Mucosa of rectum (tissue), 2 donors: Measurements from ENCODE around the gene SLC12A4.

ENCODE experiments used
- H3K27ac ChIP-seq, 2 donors: one replicate each; pipeline ENCODE4 v1.7.0; 2013; ENCODE audit warnings: inconsistent platforms in 2 of 2, low read depth in 2 of 2, low read length in 2 of 2
- H3K27me3 ChIP-seq, 2 donors: one replicate each; pipeline ENCODE4 v1.7.0; 2013; ENCODE audit warnings: low read length in 2 of 2; ENCODE audit not compliant: control insufficient read depth in 2 of 2, insufficient read depth in 2 of 2
- H3K36me3 ChIP-seq, 2 donors: one replicate each; pipeline ENCODE4 v1.7.0; 2013; ENCODE audit warnings: low read length in 2 of 2; ENCODE audit not compliant: control insufficient read depth in 2 of 2, insufficient read depth in 2 of 2
- H3K4me1 ChIP-seq, 2 donors: one replicate each; pipeline ENCODE4 v1.7.0; 2013; ENCODE audit warnings: low read length in 2 of 2, mild to moderate bottlenecking in 1 of 2; ENCODE audit not compliant: control insufficient read depth in 2 of 2, insufficient read depth in 2 of 2
- H3K4me3 ChIP-seq, 2 donors: one replicate each; pipeline ENCODE4 v1.7.0; 2013; ENCODE audit warnings: low read length in 2 of 2
- H3K9ac ChIP-seq, 2 donors: one replicate each; pipeline ENCODE4 v1.7.0; 2013; ENCODE audit warnings: low read length in 2 of 2, low read depth in 1 of 2, mild to moderate bottlenecking in 1 of 2
- H3K9me3 ChIP-seq, 2 donors: one replicate each; pipeline ENCODE4 v1.7.0; 2013; ENCODE audit warnings: low read length in 2 of 2; ENCODE audit not compliant: control insufficient read depth in 2 of 2
- donor health status: healthy.
- donor health status: Normal muscosa, but diverticular disease.

The SLC12A4 gene

DNA sequence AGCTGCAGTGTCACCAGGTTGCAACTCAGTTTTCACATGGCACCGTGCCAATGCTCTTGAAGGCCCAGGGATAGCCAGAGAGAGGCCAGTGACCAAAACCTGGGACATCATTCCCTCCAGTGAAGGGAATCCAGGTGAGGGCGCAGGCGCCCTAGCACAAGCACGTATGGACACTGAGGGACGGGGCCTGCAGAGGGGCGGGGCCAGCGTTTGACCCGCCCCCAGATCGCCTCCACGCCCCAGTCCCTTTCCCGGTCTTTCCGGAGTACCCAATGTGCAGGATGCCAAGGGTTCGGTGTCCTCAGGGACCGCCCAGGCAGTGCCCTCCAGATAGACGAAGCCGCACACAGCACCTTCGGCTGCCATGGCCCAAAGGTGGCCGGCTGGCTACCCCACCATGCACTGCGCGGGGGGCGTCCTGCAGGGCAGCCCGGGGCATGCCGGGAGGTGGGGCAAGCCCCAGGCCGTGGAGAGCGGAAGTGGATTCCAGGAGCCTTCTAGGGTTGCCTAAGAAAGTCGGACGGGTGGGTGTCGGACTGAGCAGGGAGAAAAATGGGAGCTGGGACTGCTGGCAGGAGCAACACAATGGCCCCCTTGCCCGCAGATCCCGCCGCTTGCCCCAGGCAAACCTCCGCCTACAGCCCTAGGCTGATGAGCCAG, 4.6 kb downstream of the SLC12A4 start:
- Histone ChIP-seq H3K27me3 (peaks cover under 1 to 2% of the 10 kb centered on the region in 2 donors), H3K9me3 (no peaks in the 10 kb centered on the region), H3K4me3 (no peak overlapping the region), H3K9ac (no peak overlapping the region), H3K4me1 (peaks cover 20 to 27% of the 10 kb centered on the region in 2 donors), H3K27ac (peak overlapping the region in 1 of 2 donors; percentile 4), H3K36me3 (peaks cover 0 to 18% of the 10 kb centered on the region in 2 donors)

DNA sequence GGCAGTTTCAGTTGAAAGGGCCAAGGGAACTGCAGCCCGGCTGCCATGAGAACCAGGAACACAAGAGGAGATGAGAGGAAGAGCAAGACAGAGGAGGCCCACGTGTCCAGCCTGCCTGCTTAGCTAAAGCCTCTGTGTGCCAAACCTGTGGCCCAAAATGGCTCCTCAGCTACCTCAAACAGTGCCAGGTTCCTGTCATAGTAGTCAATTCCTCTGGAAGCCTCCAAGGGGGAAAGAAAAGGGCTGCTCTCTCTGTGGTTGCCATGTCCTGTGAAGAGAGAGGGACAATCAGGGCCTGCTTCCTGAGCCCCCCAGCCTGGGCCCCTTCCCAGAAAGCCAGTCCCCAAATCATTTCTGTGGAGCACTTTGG, 5.2 kb downstream of the SLC12A4 start:
- H3K9ac ChIP-seq: no peak overlapping the region
- H3K27ac ChIP-seq: peak overlapping the region in 1 of 2 donors; percentile 4
- H3K36me3 ChIP-seq: peaks cover 0 to 23% of the 10 kb centered on the region in 2 donors
- H3K27me3 ChIP-seq: peaks cover 0 to 2% of the 10 kb centered on the region in 2 donors
- no peak overlapping the region for H3K4me3 ChIP-seq
- no peaks in the 10 kb centered on the region for H3K9me3 ChIP-seq
- peaks cover 20 to 27% of the 10 kb centered on the region in 2 donors for H3K4me1 ChIP-seq

DNA sequence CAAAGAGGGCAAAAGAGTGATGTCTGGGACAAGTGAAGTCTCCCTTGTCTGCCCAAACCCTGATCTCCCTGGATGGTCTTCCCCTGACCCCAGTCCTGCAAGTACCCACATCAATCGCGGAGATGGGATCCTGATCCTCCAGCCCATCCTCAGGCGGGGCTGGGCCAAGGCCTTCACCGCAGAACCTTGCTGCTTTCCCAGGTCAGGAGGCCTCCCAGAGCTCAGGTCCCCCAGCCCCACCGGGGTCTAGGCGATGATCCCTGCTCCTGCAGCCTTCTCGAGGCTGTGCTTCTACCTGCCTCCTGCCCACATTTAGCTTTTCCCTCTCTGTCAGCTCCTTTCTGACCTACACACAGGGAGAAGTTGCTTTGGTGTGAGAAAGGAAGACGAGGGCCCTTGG, 6.3 kb downstream of the SLC12A4 start:
- H3K9ac ChIP-seq: peak overlapping the region in 1 of 2 donors; percentile 6
- H3K27me3 ChIP-seq: no peaks in the 10 kb centered on the region
- H3K9me3 ChIP-seq: no peaks in the 10 kb centered on the region
- H3K4me3 ChIP-seq: no peak overlapping the region
- H3K4me1 ChIP-seq: peaks cover 20 to 27% of the 10 kb centered on the region in 2 donors
- H3K27ac ChIP-seq: no peak overlapping the region
- peaks cover 0 to 28% of the 10 kb centered on the region in 2 donors for H3K36me3 ChIP-seq

DNA sequence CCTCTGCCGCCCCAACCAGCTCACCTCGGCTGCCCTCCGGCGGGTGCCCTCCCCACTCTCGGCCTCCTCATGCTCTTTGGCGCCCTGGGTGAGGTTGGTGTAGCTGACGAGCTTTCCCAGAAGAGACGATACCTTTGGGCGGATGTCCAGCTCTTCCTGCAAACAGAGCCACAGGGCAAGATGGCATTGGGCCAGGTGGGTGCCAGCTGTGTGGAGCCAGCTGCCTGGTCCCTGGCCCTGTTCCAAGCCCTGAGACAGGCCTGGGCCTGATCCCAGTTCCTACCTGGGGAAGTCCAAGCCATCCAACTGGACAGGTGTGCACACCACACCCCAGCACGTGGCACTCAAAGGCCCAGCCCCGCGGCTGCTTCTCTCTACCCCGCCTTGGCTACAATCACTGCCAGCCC, 6.9 kb downstream of the SLC12A4 start:
- H3K4me1 ChIP-seq: peaks cover 15 to 23% of the 10 kb centered on the region in 2 donors
- H3K9me3 ChIP-seq: no peaks in the 10 kb centered on the region
- H3K27me3 ChIP-seq: no peaks in the 10 kb centered on the region
- H3K4me3 ChIP-seq: no peak overlapping the region
- no peak overlapping the region for H3K27ac ChIP-seq
- no peak overlapping the region for H3K9ac ChIP-seq
- peaks cover 0 to 28% of the 10 kb centered on the region in 2 donors for H3K36me3 ChIP-seq

GRCh38 chr16:67959536-67960329, 8.7 kb downstream of the SLC12A4 start:
- peak overlapping the region; percentile 44 to 47 for H3K27ac ChIP-seq
- peaks cover 11 to 15% of the 10 kb centered on the region in 2 donors for H3K4me1 ChIP-seq
- no peaks in the 10 kb centered on the region for H3K27me3 ChIP-seq
- no peak overlapping the region for H3K9ac ChIP-seq
- H3K9me3 ChIP-seq: no peaks in the 10 kb centered on the region
- peaks cover 0 to 28% of the 10 kb centered on the region in 2 donors for H3K36me3 ChIP-seq
- no peak overlapping the region for H3K4me3 ChIP-seq

- H3K36me3 ChIP-seq: peaks cover 0 to 30% of the 10 kb centered on the region in 2 donors
These were observed 10.8 kb downstream of the SLC12A4 start for GRCh38 chr16:67957622-67958021.

DNA sequence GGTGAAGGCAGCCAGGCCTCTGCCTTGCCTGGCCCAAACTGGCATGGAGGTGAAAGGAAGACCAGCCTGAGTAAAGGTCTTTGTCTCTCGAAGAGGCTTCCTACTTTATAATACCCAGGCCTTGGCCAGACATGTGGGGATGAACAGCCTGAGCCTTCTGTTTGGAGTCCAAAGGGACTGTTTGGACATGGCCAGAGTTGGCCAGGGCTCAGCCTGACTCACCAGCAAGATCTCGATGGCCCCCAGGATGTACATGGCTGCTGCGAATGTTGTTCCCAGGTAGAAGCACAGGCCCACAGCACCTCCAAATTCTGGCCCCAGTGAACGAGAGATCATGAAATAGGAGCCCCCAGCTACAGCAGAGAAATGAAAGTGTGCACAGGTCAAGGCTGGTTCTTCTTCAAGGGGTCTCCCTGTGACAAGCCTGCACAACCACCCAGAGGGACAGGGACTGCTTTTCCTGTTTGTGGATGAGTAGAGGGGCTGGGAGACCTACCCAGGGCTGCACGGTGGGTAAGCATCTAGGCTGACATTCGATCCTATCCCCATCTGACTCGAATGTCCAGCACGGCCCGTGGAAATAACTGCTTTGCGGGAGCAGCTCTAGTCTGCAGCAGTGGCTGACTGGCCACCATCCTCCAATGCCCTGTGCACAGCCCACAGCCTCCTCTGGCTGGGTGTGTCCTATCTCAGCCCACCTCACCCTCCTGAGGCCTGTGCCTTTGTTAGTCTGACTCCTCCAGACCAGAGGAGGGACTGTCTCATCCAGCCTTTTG, 13.8 kb downstream of the SLC12A4 start:
- H3K36me3 ChIP-seq: peaks cover 1 to 25% of the 10 kb centered on the region in 2 donors
- no peak overlapping the region for H3K4me3 ChIP-seq
- H3K9ac ChIP-seq: no peak overlapping the region
- H3K9me3 ChIP-seq: no peaks in the 10 kb centered on the region
- H3K4me1 ChIP-seq: peaks cover 0 to 12% of the 10 kb centered on the region in 2 donors
- no peaks in the 10 kb centered on the region for H3K27me3 ChIP-seq
- H3K27ac ChIP-seq: no peak overlapping the region

More at GRCh38 chr16:67957622-67958021, 10.8 kb downstream of the SLC12A4 start:
- Histone ChIP-seq H3K4me3 (no peak overlapping the region), H3K27me3 (no peaks in the 10 kb centered on the region), H3K9ac (no peak overlapping the region), H3K9me3 (no peaks in the 10 kb centered on the region), H3K27ac (no peak overlapping the region), H3K4me1 (peaks cover 7 to 15% of the 10 kb centered on the region in 2 donors)

DNA sequence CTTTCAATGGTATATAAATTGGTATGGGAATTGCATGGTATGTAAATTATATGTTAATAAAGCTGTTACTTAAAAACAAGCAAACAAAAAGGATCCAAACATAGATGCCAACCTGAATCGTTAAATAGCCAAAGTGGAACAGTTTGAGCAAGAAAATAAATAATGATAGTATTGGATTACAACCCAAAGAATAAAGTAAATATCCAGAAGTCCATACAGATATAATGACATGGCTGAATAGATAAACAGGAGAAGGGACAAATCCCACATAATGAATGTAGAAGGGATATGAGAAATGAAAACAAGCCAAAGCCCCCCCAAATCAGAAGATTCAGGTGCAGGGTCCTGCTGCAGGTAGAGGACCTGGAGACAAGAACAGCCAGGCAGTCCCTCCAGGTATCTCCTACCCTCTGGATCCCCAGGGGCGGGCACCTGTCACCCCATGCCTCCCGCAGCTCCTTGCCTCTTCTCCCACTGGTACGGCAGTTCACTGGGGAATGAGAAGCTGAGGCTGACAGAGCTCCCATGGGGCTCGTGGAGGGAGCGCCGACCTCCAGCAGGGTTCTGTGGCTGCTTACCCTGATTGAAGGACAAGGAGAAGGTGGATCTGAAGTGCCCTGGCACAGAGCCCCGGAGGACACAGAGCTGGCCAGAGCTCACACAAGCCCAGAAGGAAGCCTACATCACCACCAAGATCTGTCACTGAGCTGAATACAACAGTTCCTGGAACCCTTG, 14.6 kb downstream of the SLC12A4 start:
- Histone ChIP-seq H3K27ac (no peak overlapping the region), H3K4me3 (no peak overlapping the region), H3K9ac (no peak overlapping the region), H3K27me3 (no peaks in the 10 kb centered on the region), H3K36me3 (peaks cover 2 to 29% of the 10 kb centered on the region in 2 donors), H3K9me3 (no peaks in the 10 kb centered on the region), H3K4me1 (peaks cover 0 to 6% of the 10 kb centered on the region in 2 donors)

DNA sequence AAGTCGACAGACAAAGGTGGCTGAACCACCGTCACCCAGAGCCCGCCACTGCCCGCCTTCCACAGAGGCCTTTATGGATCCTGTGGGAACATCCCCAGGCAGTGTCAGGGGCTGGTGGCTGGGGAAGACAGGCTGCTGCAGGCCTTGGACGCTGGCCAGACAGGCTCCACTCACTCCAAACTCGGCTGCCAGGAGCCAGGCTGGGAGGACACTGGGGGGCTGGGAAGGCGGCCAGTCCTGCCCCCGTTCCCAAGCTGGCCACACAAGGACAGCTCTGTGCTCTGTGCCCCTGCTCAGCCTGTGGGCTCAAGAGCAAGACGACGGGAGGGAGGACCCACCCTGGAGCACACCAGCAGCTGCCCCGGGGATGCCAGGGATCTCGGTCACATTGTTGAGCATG, 17.0 kb downstream of the SLC12A4 start:
- H3K27ac ChIP-seq: no peak overlapping the region
- no peaks in the 10 kb centered on the region for H3K27me3 ChIP-seq
- no peaks in the 10 kb centered on the region for H3K9me3 ChIP-seq
- peaks cover 0 to 6% of the 10 kb centered on the region in 2 donors for H3K4me1 ChIP-seq
- peaks cover 2 to 37% of the 10 kb centered on the region in 2 donors for H3K36me3 ChIP-seq
- H3K9ac ChIP-seq: no peak overlapping the region
- H3K4me3 ChIP-seq: no peak overlapping the region
